K562 (cell line): ENCODE results near the gene SESN3.

ENCODE experiments used
- HMGN3 ChIP-seq: IDR thresholded peaks from 2 replicates; pipeline ENCODE4 v1.6.1; 2011; ENCODE audit warnings: borderline replicate concordance, low read depth, mild to moderate bottlenecking, mixed read lengths, low read length; ENCODE audit not compliant: insufficient read length; ENCODE audit errors: extremely low read depth
- NR2F6 ChIP-seq: fragments of 450-650 bp; formaldehyde crosslinking; IDR thresholded peaks from 2 replicates; pipeline ENCODE4 v1.4.0; 2020; ENCODE audit warnings: mild to moderate bottlenecking
- POLR2A ChIP-seq: fragments of 450-650 bp; conservative IDR thresholded peaks from 2 replicates; pipeline ENCODE4 v1.6.1; 2016

GRCh38 chr11:95153857-95154246, 77.2 kb downstream of the SESN3 start:
- TF ChIP-seq POLR2A: no peak
- no peak for TF ChIP-seq NR2F6 (CRISPR knock-in tag)
- no peak for TF ChIP-seq HMGN3
